Natural killer cell (primary cell): Measurements from ENCODE around the gene HIVEP3. TPM values are rescaled to one million over a fixed set of nuclear protein-coding genes. Genes with fewer than 3 reads are reported as not detected.
"Not testable (repeated sequence)": the region's sequence is repeated elsewhere in the genome, so short reads cannot be mapped to it uniquely, and the experiment has no call there.

Source experiments
- ATAC-seq, 3 donors: fragments of 150-1000 bp in 2 of 3; fragments of 200-7000 bp in 1 of 3; cut with Tn5 transposase; 1 replicate in 1 of 3; 2 replicates in 2 of 3; pipeline ENCODE4 v1.10.0; 2021; ENCODE audit warnings: mild to moderate bottlenecking in 2 of 3, moderate library complexity in 2 of 3
- DNase-seq, 2 donors: peaks; one replicate each; pipeline versions ENCODE4 v3.0.0 to v3.0.0-alpha.2; 2013 to 2021; ENCODE audit warnings: mixed read lengths in 1 of 2
- H3K27ac ChIP-seq: one replicate; pipeline ENCODE4 v1.5.1; 2013; ENCODE audit warnings: mild to moderate bottlenecking, low read length
- H3K27me3 ChIP-seq: one replicate; pipeline ENCODE4 v1.6.1; 2013; ENCODE audit warnings: low read length; ENCODE audit not compliant: control insufficient read depth, insufficient read depth
- H3K36me3 ChIP-seq: one replicate; pipeline ENCODE4 v1.6.1; 2013; ENCODE audit warnings: low read length; ENCODE audit not compliant: control insufficient read depth, insufficient read depth
- H3K4me1 ChIP-seq: one replicate; pipeline ENCODE4 v1.6.1; 2013; ENCODE audit warnings: low read length; ENCODE audit not compliant: control insufficient read depth, insufficient read depth
- H3K4me3 ChIP-seq: one replicate; pipeline ENCODE4 v1.5.1; 2013; ENCODE audit warnings: low read length
- H3K9me3 ChIP-seq: one replicate; pipeline ENCODE4 v1.6.1; 2013; ENCODE audit warnings: low read length; ENCODE audit not compliant: control insufficient read depth, insufficient read depth
- H3K27ac Mint-ChIP-seq, 2 donors: one replicate each; pipeline ENCODE4 v1.8.0; 2022; ENCODE audit warnings: mild to moderate bottlenecking in 2 of 2, mixed read lengths in 2 of 2, moderate library complexity in 1 of 2
- H3K27me3 Mint-ChIP-seq, 2 donors: one replicate each; pipeline ENCODE4 v1.8.0; 2022; ENCODE audit warnings: low read depth in 2 of 2, mixed read lengths in 2 of 2
- H3K36me3 Mint-ChIP-seq: one replicate; pipeline ENCODE4 v1.8.0; 2022; ENCODE audit warnings: mixed read lengths
- H3K4me1 Mint-ChIP-seq, 2 donors: one replicate each; pipeline ENCODE4 v1.8.0; 2022; ENCODE audit warnings: mixed read lengths in 2 of 2
- H3K4me3 Mint-ChIP-seq: one replicate; pipeline ENCODE4 v1.8.0; 2022; ENCODE audit warnings: mild to moderate bottlenecking, moderate library complexity, mixed read lengths
- H3K9me3 Mint-ChIP-seq, 2 donors: one replicate each; pipeline ENCODE4 v1.8.0; 2022; ENCODE audit warnings: mixed read lengths in 2 of 2
- CTCF ChIP-seq: fragments of 200-600 bp; IDR thresholded peaks from one replicate; pipeline ENCODE4 v1.8.0; 2022; ENCODE audit warnings: antibody characterized with exemption
- WGBS: methylation state at CpG from one replicate; pipeline ENCODE4 v1.1.7; 2013; ENCODE audit warnings: missing lambda C conversion rate; ENCODE audit not compliant: insufficient coverage; 5-methylcytosine and 5-hydroxymethylcytosine counted together
- intact Hi-C: fragments of 100-400 bp; cut with micrococcal nuclease; formaldehyde crosslinking; loops from one replicate; pipeline ENCODE4 v1.14.2; 2022
- total RNA-seq, 4 donors: library from RNA; stranded (reverse); fragments of 120-200 nt in 1 of 4; gene quantifications; one replicate each; pipeline versions ENCODE4 v1.2.3 to v1.2.4, GENCODE V29; 2013 to 2022

Gene HIVEP3
- total RNA-seq, 3 donors from 2014 or later (not counting 1 experiment from before 2014, with no cell fraction given), result 26.2 to 35.2 (median 29.8) TPM

GRCh38 chr1:41954533-41954944 is 35.8 kb upstream of the HIVEP3 start:
- ATAC-seq (no peak), DNase-seq (no peak)
- Mint-ChIP-seq H3K27ac (peak overlapping the region in 1 of 2 donors; percentile 25), H3K4me3 (no peak overlapping the region), H3K4me1 (peaks cover 52 to 55% of the 10 kb centered on the region in 2 donors), H3K27me3 (no peaks in the 10 kb centered on the region), H3K9me3 (no peaks in the 10 kb centered on the region), H3K36me3 (peaks cover 5% of the 10 kb centered on the region)
- no peak overlapping the region for H3K4me3 ChIP-seq
- H3K27ac ChIP-seq, result no peak overlapping the region
- WGBS, result 90% methylated on average over 6 of the region's 6 CpGs
- H3K27me3 ChIP-seq, result no peaks in the 10 kb centered on the region
- H3K9me3 ChIP-seq, result peaks cover 5% of the 10 kb centered on the region
- intact Hi-C loops, result no loop called here
- no peak for TF ChIP-seq CTCF
- H3K36me3 ChIP-seq, result no peaks in the 10 kb centered on the region
- H3K4me1 ChIP-seq, result peaks cover 3% of the 10 kb centered on the region

DNA sequence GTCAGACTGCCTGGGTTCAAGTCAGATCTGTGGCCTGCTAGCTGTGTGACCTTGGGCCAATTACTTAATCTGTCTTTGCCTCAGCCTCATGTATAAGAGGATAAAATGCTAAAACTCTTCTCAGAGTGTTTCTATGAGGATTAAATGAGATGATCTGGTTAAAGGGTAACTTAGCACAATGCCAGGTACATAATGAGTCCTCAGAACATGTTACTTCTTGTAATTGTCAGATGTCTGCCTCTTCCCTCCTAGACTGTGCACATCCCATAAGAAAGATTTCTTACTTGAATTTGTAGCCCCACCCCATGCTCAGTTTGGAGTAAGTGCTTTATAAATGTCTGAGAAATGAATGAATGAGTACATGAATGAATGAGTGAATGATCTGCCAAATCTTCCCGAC is 34.6 kb upstream of the HIVEP3 start:
- ATAC-seq, result no peak
- H3K4me3 Mint-ChIP-seq, result no peak overlapping the region

DNA sequence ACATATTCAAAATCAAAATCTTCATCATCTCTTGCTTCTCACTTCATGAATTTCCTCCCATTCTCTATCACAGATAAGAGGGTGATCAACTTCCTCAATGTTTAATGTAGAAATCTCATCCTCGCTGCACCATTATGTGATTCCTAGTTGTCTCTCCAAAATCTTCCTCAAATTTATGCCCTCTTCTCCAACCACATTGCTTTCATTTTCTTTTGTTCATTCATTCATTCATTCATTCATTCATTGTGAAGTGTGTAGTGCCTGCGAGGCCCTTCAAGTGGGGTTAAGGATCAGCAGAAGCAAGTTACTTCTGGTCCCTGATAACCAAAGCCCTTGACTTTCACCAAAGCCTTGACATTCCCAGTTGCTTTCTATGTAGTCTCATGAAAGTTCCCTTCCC is 33.5 kb upstream of the HIVEP3 start:
- H3K4me1 ChIP-seq, result peaks cover 3% of the 10 kb centered on the region
- H3K4me3 ChIP-seq, result no peak overlapping the region
- no peaks in the 10 kb centered on the region for H3K36me3 ChIP-seq
- no peak for TF ChIP-seq CTCF
- H3K27ac ChIP-seq, result no peak overlapping the region
- intact Hi-C loops, result no loop called here
- H3K9me3 ChIP-seq, result peaks cover 8% of the 10 kb centered on the region
- WGBS, result 100% methylated on average over 2 of the region's 2 CpGs
- no peaks in the 10 kb centered on the region for H3K27me3 ChIP-seq
- H3K4me3 Mint-ChIP-seq, result no peak overlapping the region
- no peak overlapping the region for H3K27ac Mint-ChIP-seq
- ATAC-seq (no peak), DNase-seq (no peak)
- H3K9me3 Mint-ChIP-seq, result no peaks in the 10 kb centered on the region
- no peaks in the 10 kb centered on the region for H3K27me3 Mint-ChIP-seq
- H3K36me3 Mint-ChIP-seq, result peaks cover 5% of the 10 kb centered on the region
- peaks cover 47 to 50% of the 10 kb centered on the region in 2 donors for H3K4me1 Mint-ChIP-seq

More for the DNA sequence above, 34.6 kb upstream of the HIVEP3 start:
- H3K9me3 ChIP-seq, result peaks cover 8% of the 10 kb centered on the region
- H3K4me3 ChIP-seq, result no peak overlapping the region
- TF ChIP-seq CTCF, result no peak
- no peaks in the 10 kb centered on the region for H3K27me3 ChIP-seq
- no peaks in the 10 kb centered on the region for H3K36me3 ChIP-seq
- Mint-ChIP-seq H3K9me3 (no peaks in the 10 kb centered on the region), H3K4me1 (peaks cover 44 to 53% of the 10 kb centered on the region in 2 donors), H3K27me3 (no peaks in the 10 kb centered on the region), H3K36me3 (peaks cover 5% of the 10 kb centered on the region), H3K27ac (no peak overlapping the region)
- intact Hi-C loops, result no loop called here
- no peak overlapping the region for H3K27ac ChIP-seq
- peaks cover 3% of the 10 kb centered on the region for H3K4me1 ChIP-seq
- no CpG with 5 or more reads among the region's 1 CpG for WGBS
- DNase-seq, result no peak

DNA sequence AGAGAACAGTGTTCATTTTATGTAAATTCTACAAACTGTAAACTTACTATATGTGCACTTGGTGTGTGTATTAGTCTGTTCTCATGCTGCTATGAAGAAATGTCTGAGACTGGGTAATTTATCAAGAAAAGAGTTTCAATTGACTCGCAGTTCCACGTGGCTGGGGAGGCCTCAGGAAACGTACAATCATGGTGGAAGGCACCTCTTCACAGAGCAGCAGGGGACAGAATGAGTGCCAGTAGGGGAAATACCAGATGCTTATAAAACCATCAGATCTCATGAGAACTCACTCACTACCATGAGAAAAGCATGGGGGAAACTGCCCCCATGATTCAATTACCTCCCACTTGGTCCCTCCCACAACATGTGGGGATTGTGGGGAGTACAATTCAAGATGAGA is 32.8 kb upstream of the HIVEP3 start:
- H3K27me3 ChIP-seq, H3K4me3 ChIP-seq, DNase-seq, H3K36me3 ChIP-seq, intact Hi-C loops, H3K36me3 Mint-ChIP-seq, H3K27ac ChIP-seq, H3K4me3 Mint-ChIP-seq, ATAC-seq, H3K9me3 ChIP-seq, H3K4me1 ChIP-seq, H3K27me3 Mint-ChIP-seq, H3K9me3 Mint-ChIP-seq: not testable (repeated sequence)
- Mint-ChIP-seq H3K4me1 (peaks cover 49 to 52% of the 10 kb centered on the region in 2 donors), H3K27ac (peak overlapping the region in 1 of 2 donors; percentile 10)
- 63% methylated on average over 3 of the region's 3 CpGs for WGBS
